Measurements from ENCODE around the gene DHX57.

GRCh38 chr2:38810488-38810887 lies 65.2 kb downstream of the DHX57 start:
- no peak for TF ChIP-seq CTCF (IDR thresholded peaks at IDR 0.05)
- TF ChIP-seq EP300 (IDR thresholded peaks at IDR 0.05) = no peak

Data from esophagus muscularis mucosa (tissue), 3 donors.